BLaER1 treated with 17β-estradiol and CSF1 and Interleukin-3, amounts not matched to agents 10 nM and 100 nM (cell line): ENCODE data around the gene GRAMD1B.

Experiments used
- H3K27ac ChIP-seq, 11 experiments: shearing (Covaris generic); formaldehyde crosslinking; 2 replicates each; pipeline ENCODE4 v1.8.1; 2022
- H3K27me3 ChIP-seq, 11 experiments: shearing (Covaris generic); formaldehyde crosslinking; 2 replicates each; pipeline ENCODE4 v1.8.1; 2022
- H3K36me3 ChIP-seq, 11 experiments: shearing (Covaris generic); formaldehyde crosslinking; 2 replicates each; pipeline ENCODE4 v1.8.1; 2022
- H3K4me1 ChIP-seq, 10 experiments: shearing (Covaris generic); formaldehyde crosslinking; 2 replicates each; pipeline ENCODE4 v1.8.1; 2022
- H3K4me2 ChIP-seq, 11 experiments: shearing (Covaris generic); formaldehyde crosslinking; 2 replicates each; pipeline ENCODE4 v1.8.1; 2022
- H3K4me3 ChIP-seq, 10 experiments: shearing (Covaris generic); formaldehyde crosslinking; 2 replicates each; pipeline ENCODE4 v1.8.1; 2022
- H3K9ac ChIP-seq, 11 experiments: shearing (Covaris generic); formaldehyde crosslinking; 2 replicates each; pipeline ENCODE4 v1.8.1; 2022
- H3K9me3 ChIP-seq, 11 experiments: shearing (Covaris generic); formaldehyde crosslinking; replicated peaks in 1 of 11; 2 replicates each; pipeline ENCODE4 v1.8.1; 2022
- H4K20me1 ChIP-seq, 11 experiments: shearing (Covaris generic); formaldehyde crosslinking; 2 replicates each; pipeline ENCODE4 v1.8.1; 2022
- Cebpa-rat ChIP-seq, 11 experiments: shearing (Covaris generic); IDR thresholded peaks; 2 replicates each; pipeline ENCODE4 v1.8.1; 2022

GRAMD1B gene

DNA sequence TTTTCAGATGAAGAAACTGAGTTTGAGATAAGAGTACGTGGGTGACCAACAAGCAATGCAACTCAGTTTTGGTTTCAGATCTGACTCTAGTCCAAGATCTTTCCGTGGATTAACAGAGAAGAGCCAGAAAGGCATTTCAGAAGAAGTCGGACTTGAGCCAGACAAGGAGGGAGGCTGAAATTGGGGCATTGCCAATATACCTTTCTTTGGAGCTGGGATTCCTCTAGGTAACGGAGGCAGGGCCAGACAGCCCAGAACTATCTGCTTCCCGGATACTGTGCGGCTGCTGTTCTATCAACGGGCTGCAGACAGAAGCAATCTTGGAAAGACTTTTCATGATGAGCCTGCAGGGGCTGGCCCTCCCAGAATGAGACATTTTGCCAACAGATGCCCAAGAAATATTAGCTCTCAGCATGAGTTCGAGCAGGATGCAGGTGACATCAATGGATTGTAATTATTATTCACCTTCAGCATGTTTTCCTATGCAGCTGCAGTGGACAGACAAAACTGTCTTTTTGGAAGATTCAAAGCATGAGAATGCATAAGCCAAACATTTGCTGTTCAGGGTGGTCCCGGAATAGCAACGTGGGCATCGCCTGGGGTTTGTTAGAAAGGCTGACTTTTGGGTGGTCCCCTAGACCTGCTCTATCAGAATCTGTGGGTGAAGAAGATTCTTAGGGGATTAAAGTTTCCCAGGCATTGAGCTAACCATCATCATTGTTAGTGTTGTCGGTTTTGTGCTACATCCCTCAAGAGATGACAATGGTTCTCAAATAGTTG, 128.7 kb downstream of the GRAMD1B start:
- Histone ChIP-seq H3K27ac (no peak overlapping the region), H4K20me1 (peaks cover 0 to 45% (median 9%) of the 10 kb centered on the region in 11 experiments; a peak in 11 of 22 replicates), H3K9ac (no peak overlapping the region), H3K4me1 (peaks cover 21 to 44% (median 42%) of the 10 kb centered on the region in 10 experiments), H3K4me2 (no peak overlapping the region), H3K9me3 (no peaks in the 10 kb centered on the region), H3K36me3 (no peaks in the 10 kb centered on the region), H3K4me3 (no peak overlapping the region), H3K27me3 (peaks cover 0 to 10% (median 0%) of the 10 kb centered on the region in 11 experiments; a peak in 5 of 22 replicates)
- no peak for TF ChIP-seq Cebpa-rat (IDR thresholded peaks at IDR 0.05)

DNA sequence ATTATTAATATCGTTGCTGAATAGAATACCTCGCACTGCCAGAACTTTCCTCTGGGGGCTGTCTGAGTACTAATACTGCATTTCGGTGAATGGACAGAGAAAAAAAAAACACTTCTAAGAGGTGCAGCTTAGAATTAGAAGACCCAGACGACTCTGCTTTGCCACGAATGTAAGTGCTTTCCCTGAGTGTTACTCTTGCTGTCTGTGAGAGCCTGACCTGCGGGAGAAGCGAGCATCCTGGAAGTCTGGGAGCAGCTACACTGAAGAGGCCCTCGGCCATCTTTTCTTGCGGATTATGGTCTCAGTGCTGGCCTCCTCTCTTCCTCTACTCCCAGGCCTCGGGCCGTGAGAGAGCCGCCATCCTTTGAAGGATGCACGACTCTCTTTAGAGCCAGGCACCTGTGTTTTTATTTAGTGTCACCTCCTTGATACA, 129.5 kb downstream of the GRAMD1B start:
- Histone ChIP-seq H3K4me1 (peaks cover 21 to 53% (median 47%) of the 10 kb centered on the region in 10 experiments), H3K27ac (no peak overlapping the region), H3K27me3 (peaks cover 0 to 10% (median 0%) of the 10 kb centered on the region in 11 experiments; a peak in 5 of 22 replicates), H3K4me2 (peak overlapping the region; percentile 82 to 97 (median 91)), H3K4me3 (peak overlapping the region in 5 of 10 experiments; percentile 38 to 53 (median 44); a peak in 5 of 20 replicates), H3K9ac (peak overlapping the region in 3 of 11 experiments; percentile 35 to 48 (median 37); a peak in 1 of 22 replicates), H4K20me1 (peaks cover 0 to 40% (median 8%) of the 10 kb centered on the region in 11 experiments; a peak in 9 of 22 replicates), H3K9me3 (no peaks in the 10 kb centered on the region), H3K36me3 (no peaks in the 10 kb centered on the region)
- TF ChIP-seq Cebpa-rat (IDR thresholded peaks at IDR 0.05): no peak

DNA sequence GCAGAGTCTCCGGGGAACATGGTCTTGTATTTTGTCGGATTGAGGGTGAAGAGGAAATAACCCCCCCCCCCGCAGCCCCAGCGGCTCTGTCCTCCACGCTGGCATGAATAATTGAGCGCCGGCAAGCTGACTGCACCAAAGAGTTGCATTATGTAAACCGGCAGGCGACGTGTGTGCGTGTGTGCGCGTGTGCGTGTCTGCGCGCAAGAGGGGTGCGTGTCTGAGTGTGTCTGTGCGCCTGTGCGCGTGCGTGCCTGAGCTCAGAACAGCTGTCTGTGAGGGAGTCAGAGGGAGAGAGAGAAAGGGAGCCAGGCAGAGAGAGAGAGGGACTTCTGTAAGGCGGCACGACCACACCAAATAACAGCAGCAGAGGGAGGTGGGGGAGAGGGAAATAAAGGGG, 129.9 kb downstream of the GRAMD1B start:
- no peak for TF ChIP-seq Cebpa-rat (IDR thresholded peaks at IDR 0.05)
- no peaks in the 10 kb centered on the region for H3K9me3 ChIP-seq
- H3K9ac ChIP-seq: peak overlapping the region in 10 of 11 experiments; percentile 21 to 56 (median 40); a peak in 10 of 22 replicates
- no peaks in the 10 kb centered on the region for H3K36me3 ChIP-seq
- H3K4me3 ChIP-seq: peak overlapping the region in 8 of 10 experiments; percentile 18 to 53 (median 43); a peak in 15 of 20 replicates
- peaks cover 0 to 37% (median 8%) of the 10 kb centered on the region in 11 experiments; a peak in 9 of 22 replicates for H4K20me1 ChIP-seq
- no peak overlapping the region for H3K27ac ChIP-seq
- H3K4me1 ChIP-seq: peaks cover 21 to 54% (median 47%) of the 10 kb centered on the region in 10 experiments
- H3K27me3 ChIP-seq: peaks cover 0 to 10% (median 0%) of the 10 kb centered on the region in 11 experiments; a peak in 5 of 22 replicates
- H3K4me2 ChIP-seq: peak overlapping the region; percentile 82 to 97 (median 91)

DNA sequence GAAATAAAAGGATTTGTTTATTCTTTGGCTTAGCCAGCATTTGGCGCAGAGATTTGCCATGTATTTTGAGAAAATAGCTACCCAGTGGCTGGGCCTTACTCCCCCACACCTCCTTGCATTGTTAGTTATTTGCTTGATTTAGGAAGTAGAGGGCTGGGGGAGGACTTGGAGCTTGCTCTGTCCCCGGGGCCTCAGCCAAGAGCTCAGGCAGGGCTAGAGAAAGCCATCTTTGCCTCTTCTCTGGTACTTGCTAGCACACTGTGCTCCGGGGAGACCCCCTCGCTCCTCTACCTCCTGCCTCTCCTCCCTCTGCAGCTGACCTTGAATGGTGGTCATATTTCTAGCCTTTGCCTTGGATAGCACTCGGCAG, 131.3 kb downstream of the GRAMD1B start:
- Histone ChIP-seq H3K4me1 (peaks cover 21 to 54% (median 47%) of the 10 kb centered on the region in 10 experiments), H3K36me3 (no peaks in the 10 kb centered on the region), H3K27me3 (peaks cover 0 to 10% (median 0%) of the 10 kb centered on the region in 11 experiments; a peak in 5 of 22 replicates), H4K20me1 (peaks cover 0 to 37% (median 5%) of the 10 kb centered on the region in 11 experiments; a peak in 8 of 22 replicates), H3K4me2 (peak overlapping the region; percentile 82 to 97 (median 91); a peak in 21 of 22 replicates), H3K27ac (no peak overlapping the region), H3K9ac (no peak overlapping the region), H3K4me3 (0 out of 20 replicates have a peak overlapping the region, but pooled peaks of 1 of the 10 experiments have one; percentile 44), H3K9me3 (no peaks in the 10 kb centered on the region)
- TF ChIP-seq Cebpa-rat (IDR thresholded peaks at IDR 0.05): no peak

DNA sequence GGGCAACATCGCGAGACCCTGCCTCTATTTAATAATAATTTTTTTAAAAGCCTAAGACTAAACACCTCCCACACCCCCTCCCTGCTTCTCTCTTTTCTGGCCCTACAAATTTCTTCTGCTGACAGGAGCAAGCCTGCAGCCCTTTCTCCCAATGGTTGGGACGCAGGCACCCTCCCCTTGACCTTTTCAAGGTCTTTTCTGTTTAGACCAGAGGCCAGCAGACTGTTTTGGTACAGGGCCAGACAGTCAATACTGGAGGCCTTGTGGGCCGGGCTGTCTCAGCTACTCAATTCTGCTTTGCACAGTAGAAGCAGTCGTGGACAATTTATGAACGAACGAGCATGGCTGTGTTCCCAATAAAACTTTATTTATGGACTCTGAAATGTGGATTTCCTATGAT, 132.1 kb downstream of the GRAMD1B start:
- no peaks in the 10 kb centered on the region for H3K9me3 ChIP-seq
- H3K27ac ChIP-seq: no peak overlapping the region
- H3K4me3 ChIP-seq: no peak overlapping the region
- H3K4me1 ChIP-seq: peaks cover 21 to 54% (median 47%) of the 10 kb centered on the region in 10 experiments
- H3K4me2 ChIP-seq: peak overlapping the region in 9 of 11 experiments; percentile 82 to 92 (median 90); a peak in 14 of 22 replicates
- TF ChIP-seq Cebpa-rat (IDR thresholded peaks at IDR 0.05): no peak
- peaks cover 0 to 37% (median 5%) of the 10 kb centered on the region in 11 experiments; a peak in 8 of 22 replicates for H4K20me1 ChIP-seq
- peaks cover 0 to 10% (median 0%) of the 10 kb centered on the region in 11 experiments; a peak in 5 of 22 replicates for H3K27me3 ChIP-seq
- H3K9ac ChIP-seq: no peak overlapping the region
- no peaks in the 10 kb centered on the region for H3K36me3 ChIP-seq

DNA sequence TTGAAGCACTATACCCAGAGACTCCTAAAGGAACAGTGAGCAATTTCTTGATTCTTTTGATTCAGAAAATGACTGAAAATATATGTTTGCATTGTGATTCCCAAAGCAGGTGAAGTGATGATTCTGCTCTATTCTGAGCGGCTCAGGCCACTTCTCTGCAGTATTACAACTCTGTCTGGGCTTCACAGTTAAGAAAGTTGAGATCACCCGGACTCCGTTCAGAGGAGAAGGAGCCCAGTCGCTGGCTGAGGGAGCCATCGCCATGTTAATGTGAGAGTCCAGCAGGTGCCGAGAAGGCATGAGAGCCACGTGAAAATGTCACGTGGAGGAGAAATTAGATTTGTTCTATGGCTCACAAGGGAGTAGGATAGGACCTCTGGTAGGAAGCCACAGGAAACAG, 132.8 kb downstream of the GRAMD1B start:
- H3K4me1 ChIP-seq: peaks cover 21 to 54% (median 47%) of the 10 kb centered on the region in 10 experiments
- no peaks in the 10 kb centered on the region for H3K9me3 ChIP-seq
- no peaks in the 10 kb centered on the region for H3K36me3 ChIP-seq
- H3K9ac ChIP-seq: no peak overlapping the region
- peaks cover 0 to 10% (median 0%) of the 10 kb centered on the region in 11 experiments; a peak in 5 of 22 replicates for H3K27me3 ChIP-seq
- H3K4me3 ChIP-seq: no peak overlapping the region
- no peak for TF ChIP-seq Cebpa-rat (IDR thresholded peaks at IDR 0.05)
- peak overlapping the region in 8 of 11 experiments; percentile 11 to 92 (median 65); a peak in 13 of 22 replicates for H3K4me2 ChIP-seq
- peaks cover 0 to 37% (median 5%) of the 10 kb centered on the region in 11 experiments; a peak in 8 of 22 replicates for H4K20me1 ChIP-seq
- no peak overlapping the region for H3K27ac ChIP-seq

DNA sequence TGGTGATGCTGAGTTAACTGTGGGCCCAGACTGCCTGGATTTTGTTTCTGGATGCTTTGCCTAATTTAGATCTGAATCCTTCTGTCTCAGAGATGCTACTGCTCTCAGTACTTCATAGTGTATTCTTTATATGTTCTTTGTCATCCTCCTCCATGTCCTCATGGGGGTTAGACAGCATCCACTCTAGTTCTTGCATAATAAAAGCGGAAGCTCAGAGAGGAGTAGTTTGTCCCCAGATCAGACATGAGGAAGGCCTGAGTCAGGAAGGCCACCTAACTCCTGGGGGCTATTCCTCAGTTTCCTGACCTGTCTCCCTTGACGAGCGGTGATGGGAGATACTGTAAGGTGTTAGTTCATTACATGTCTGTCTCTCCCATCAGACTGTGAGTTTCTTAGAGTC, 134.2 kb downstream of the GRAMD1B start:
- H3K4me3 ChIP-seq: no peak overlapping the region
- H3K9me3 ChIP-seq: no peaks in the 10 kb centered on the region
- H4K20me1 ChIP-seq: peaks cover 0 to 34% (median 5%) of the 10 kb centered on the region in 11 experiments; a peak in 8 of 22 replicates
- no peak overlapping the region for H3K27ac ChIP-seq
- H3K4me2 ChIP-seq: peak overlapping the region in 5 of 11 experiments; percentile 10 to 92 (median 90); a peak in 8 of 22 replicates
- no peak overlapping the region for H3K9ac ChIP-seq
- TF ChIP-seq Cebpa-rat (IDR thresholded peaks at IDR 0.05): no peak
- H3K4me1 ChIP-seq: peaks cover 21 to 54% (median 47%) of the 10 kb centered on the region in 10 experiments
- no peaks in the 10 kb centered on the region for H3K36me3 ChIP-seq
- H3K27me3 ChIP-seq: peaks cover 0 to 10% (median 0%) of the 10 kb centered on the region in 11 experiments; a peak in 5 of 22 replicates

DNA sequence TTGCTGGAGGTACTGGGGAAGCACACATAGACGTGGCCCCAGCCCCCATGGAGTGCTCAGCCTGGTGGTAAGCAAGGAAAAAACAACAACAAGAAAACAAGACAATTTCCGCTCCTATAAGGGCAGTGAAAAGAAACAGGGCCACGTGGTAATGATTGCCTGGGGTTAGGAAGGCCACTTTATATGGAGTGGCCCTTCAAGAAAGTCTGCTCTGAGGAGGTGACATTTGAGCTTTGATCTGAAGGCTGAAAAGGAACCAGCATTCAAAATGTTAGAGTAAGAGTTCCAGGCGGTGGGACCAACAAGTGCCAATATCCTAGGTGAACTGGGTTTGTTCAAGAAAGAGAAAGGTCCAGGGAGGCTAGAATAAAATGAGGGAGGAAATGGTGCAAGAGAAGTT, 136.8 kb downstream of the GRAMD1B start:
- H4K20me1 ChIP-seq: peaks cover 0 to 11% (median 0%) of the 10 kb centered on the region in 11 experiments; a peak in 3 of 22 replicates
- no peak overlapping the region for H3K27ac ChIP-seq
- H3K4me3 ChIP-seq: no peak overlapping the region
- H3K36me3 ChIP-seq: no peaks in the 10 kb centered on the region
- H3K27me3 ChIP-seq: no peaks in the 10 kb centered on the region
- TF ChIP-seq Cebpa-rat (IDR thresholded peaks at IDR 0.05): no peak
- H3K4me2 ChIP-seq: no peak overlapping the region
- peaks cover 8 to 29% (median 23%) of the 10 kb centered on the region in 10 experiments for H3K4me1 ChIP-seq
- H3K9ac ChIP-seq: no peak overlapping the region
- H3K9me3 ChIP-seq: no peaks in the 10 kb centered on the region

DNA sequence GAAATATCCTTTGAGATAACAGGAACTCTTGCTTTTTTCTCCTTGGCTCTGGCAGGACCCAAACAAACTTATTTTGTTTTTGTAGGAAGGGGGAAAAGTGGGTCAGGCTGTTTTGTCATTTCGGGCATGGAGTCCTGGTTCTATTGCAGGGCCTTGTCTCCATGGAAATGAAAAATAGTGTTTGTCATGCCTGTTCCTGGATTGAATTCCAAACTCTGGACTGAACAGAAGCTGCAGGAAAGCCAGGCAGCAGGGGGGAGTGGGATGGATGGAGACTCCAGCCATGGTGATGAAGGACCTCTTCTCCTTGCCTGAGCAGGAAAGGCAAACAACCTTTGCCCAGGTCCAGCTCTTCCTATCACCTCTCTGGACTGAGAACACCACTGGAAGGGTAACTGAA, 137.4 kb downstream of the GRAMD1B start:
- peaks cover 0 to 11% (median 0%) of the 10 kb centered on the region in 11 experiments; a peak in 3 of 22 replicates for H4K20me1 ChIP-seq
- no peak overlapping the region for H3K9ac ChIP-seq
- H3K36me3 ChIP-seq: no peaks in the 10 kb centered on the region
- H3K4me3 ChIP-seq: no peak overlapping the region
- no peak for TF ChIP-seq Cebpa-rat (IDR thresholded peaks at IDR 0.05)
- no peaks in the 10 kb centered on the region for H3K9me3 ChIP-seq
- no peak overlapping the region for H3K4me2 ChIP-seq
- H3K27ac ChIP-seq: no peak overlapping the region
- H3K27me3 ChIP-seq: no peaks in the 10 kb centered on the region
- H3K4me1 ChIP-seq: peaks cover 6 to 23% (median 18%) of the 10 kb centered on the region in 10 experiments; a peak in 18 of 20 replicates
